Breast epithelium (tissue), 3 donors: ENCODE measurements around the gene FAM124A.

Experiments used
- POLR2A ChIP-seq: fragments of 450-650 bp; IDR thresholded peaks from one replicate; pipeline ENCODE4 v1.6.1; 2016; ENCODE audit warnings: antibody characterized with exemption, mild to moderate bottlenecking, moderate library complexity
- TF ChIP-seq, protein P1 (sequence below), 3 donors: fragments of 450-650 bp; IDR thresholded peaks; one replicate each; pipeline ENCODE4 v1.5.1; 2016 to 2017; ENCODE audit warnings: antibody characterized with exemption in 3 of 3, mild to moderate bottlenecking in 3 of 3, moderate library complexity in 3 of 3

GRCh38 chr13:51330791-51331190 lies 108.6 kb downstream of the FAM124A start:
- TF ChIP-seq POLR2A, result no peak
- TF ChIP-seq, protein P1, sequence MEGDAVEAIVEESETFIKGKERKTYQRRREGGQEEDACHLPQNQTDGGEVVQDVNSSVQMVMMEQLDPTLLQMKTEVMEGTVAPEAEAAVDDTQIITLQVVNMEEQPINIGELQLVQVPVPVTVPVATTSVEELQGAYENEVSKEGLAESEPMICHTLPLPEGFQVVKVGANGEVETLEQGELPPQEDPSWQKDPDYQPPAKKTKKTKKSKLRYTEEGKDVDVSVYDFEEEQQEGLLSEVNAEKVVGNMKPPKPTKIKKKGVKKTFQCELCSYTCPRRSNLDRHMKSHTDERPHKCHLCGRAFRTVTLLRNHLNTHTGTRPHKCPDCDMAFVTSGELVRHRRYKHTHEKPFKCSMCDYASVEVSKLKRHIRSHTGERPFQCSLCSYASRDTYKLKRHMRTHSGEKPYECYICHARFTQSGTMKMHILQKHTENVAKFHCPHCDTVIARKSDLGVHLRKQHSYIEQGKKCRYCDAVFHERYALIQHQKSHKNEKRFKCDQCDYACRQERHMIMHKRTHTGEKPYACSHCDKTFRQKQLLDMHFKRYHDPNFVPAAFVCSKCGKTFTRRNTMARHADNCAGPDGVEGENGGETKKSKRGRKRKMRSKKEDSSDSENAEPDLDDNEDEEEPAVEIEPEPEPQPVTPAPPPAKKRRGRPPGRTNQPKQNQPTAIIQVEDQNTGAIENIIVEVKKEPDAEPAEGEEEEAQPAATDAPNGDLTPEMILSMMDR (IDR thresholded peaks at IDR 0.05), result no peak
